ENCODE results near the gene KRTAP10-4.

GRCh38 chr21:44569861-44570517 lies 3.5 kb upstream of the KRTAP10-4 start:
- TF ChIP-seq, protein P1, sequence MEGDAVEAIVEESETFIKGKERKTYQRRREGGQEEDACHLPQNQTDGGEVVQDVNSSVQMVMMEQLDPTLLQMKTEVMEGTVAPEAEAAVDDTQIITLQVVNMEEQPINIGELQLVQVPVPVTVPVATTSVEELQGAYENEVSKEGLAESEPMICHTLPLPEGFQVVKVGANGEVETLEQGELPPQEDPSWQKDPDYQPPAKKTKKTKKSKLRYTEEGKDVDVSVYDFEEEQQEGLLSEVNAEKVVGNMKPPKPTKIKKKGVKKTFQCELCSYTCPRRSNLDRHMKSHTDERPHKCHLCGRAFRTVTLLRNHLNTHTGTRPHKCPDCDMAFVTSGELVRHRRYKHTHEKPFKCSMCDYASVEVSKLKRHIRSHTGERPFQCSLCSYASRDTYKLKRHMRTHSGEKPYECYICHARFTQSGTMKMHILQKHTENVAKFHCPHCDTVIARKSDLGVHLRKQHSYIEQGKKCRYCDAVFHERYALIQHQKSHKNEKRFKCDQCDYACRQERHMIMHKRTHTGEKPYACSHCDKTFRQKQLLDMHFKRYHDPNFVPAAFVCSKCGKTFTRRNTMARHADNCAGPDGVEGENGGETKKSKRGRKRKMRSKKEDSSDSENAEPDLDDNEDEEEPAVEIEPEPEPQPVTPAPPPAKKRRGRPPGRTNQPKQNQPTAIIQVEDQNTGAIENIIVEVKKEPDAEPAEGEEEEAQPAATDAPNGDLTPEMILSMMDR (IDR thresholded peaks at IDR 0.05) = no peak
- TF ChIP-seq POLR2A (IDR thresholded peaks at IDR 0.05) (no peak), EP300 (IDR thresholded peaks at IDR 0.05) (no peak)
